Endothelial cell (in vitro differentiated cells): ENCODE data around the gene PKIB. TPM values are rescaled to one million over a fixed set of nuclear protein-coding genes. Genes with fewer than 3 reads are reported as not detected.

Experiments used
- DNase-seq: peaks from one replicate; pipeline ENCODE4 v3.0.0; 2021; ENCODE audit warnings: low spot score
- H3K27ac Mint-ChIP-seq: one replicate; pipeline ENCODE4 v1.8.0; 2021; ENCODE audit warnings: mixed read lengths, inconsistent platforms; ENCODE audit not compliant: unreplicated experiment
- H3K27me3 Mint-ChIP-seq: one replicate; pipeline ENCODE4 v1.8.0; 2021; ENCODE audit warnings: mild to moderate bottlenecking, moderate library complexity, mixed read lengths, inconsistent platforms; ENCODE audit not compliant: unreplicated experiment
- H3K36me3 Mint-ChIP-seq: one replicate; pipeline ENCODE4 v1.8.0; 2021; ENCODE audit warnings: mild to moderate bottlenecking, low read depth, mixed read lengths, inconsistent platforms; ENCODE audit not compliant: unreplicated experiment
- H3K4me1 Mint-ChIP-seq: one replicate; pipeline ENCODE4 v1.8.0; 2021; ENCODE audit warnings: mild to moderate bottlenecking, mixed read lengths, inconsistent platforms; ENCODE audit not compliant: unreplicated experiment
- H3K4me3 Mint-ChIP-seq: one replicate; pipeline ENCODE4 v1.8.0; 2021; ENCODE audit warnings: mild to moderate bottlenecking, mixed read lengths, inconsistent platforms; ENCODE audit not compliant: unreplicated experiment
- H3K9me3 Mint-ChIP-seq: one replicate; pipeline ENCODE4 v1.8.0; 2021; ENCODE audit warnings: mixed read lengths, inconsistent platforms; ENCODE audit not compliant: unreplicated experiment
- total RNA-seq: library from RNA; stranded (reverse); fragmentation: NEBNext Ultra II Directional; extraction: Animal tissue kit (Norgen Biotek cat#: 25700); gene quantifications from one replicate; pipeline ENCODE4 v1.2.1, GENCODE V29; 2021; ENCODE audit not compliant: unreplicated experiment
- TF ChIP-seq, protein P1 (sequence below): fragments of 200-600 bp; sonication (generic); IDR thresholded peaks from one replicate; pipeline ENCODE4 v1.5.0; 2021; ENCODE audit warnings: antibody characterized with exemption; ENCODE audit not compliant: unreplicated experiment

Gene PKIB
- total RNA-seq, 1 donor from 2014 or later = 38.5 TPM

GRCh38 chr6:122758927-122759334 is 148.7 kb downstream of the PKIB start:
- no peak for DNase-seq
- no peak overlapping the region for H3K27ac Mint-ChIP-seq
- TF ChIP-seq, protein P1, sequence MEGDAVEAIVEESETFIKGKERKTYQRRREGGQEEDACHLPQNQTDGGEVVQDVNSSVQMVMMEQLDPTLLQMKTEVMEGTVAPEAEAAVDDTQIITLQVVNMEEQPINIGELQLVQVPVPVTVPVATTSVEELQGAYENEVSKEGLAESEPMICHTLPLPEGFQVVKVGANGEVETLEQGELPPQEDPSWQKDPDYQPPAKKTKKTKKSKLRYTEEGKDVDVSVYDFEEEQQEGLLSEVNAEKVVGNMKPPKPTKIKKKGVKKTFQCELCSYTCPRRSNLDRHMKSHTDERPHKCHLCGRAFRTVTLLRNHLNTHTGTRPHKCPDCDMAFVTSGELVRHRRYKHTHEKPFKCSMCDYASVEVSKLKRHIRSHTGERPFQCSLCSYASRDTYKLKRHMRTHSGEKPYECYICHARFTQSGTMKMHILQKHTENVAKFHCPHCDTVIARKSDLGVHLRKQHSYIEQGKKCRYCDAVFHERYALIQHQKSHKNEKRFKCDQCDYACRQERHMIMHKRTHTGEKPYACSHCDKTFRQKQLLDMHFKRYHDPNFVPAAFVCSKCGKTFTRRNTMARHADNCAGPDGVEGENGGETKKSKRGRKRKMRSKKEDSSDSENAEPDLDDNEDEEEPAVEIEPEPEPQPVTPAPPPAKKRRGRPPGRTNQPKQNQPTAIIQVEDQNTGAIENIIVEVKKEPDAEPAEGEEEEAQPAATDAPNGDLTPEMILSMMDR = no peak
- H3K9me3 Mint-ChIP-seq = no peaks in the 10 kb centered on the region
- peaks cover 3% of the 10 kb centered on the region for H3K27me3 Mint-ChIP-seq
- peaks cover 6% of the 10 kb centered on the region for H3K4me1 Mint-ChIP-seq
- no peaks in the 10 kb centered on the region for H3K36me3 Mint-ChIP-seq
- H3K4me3 Mint-ChIP-seq = no peak overlapping the region

DNA sequence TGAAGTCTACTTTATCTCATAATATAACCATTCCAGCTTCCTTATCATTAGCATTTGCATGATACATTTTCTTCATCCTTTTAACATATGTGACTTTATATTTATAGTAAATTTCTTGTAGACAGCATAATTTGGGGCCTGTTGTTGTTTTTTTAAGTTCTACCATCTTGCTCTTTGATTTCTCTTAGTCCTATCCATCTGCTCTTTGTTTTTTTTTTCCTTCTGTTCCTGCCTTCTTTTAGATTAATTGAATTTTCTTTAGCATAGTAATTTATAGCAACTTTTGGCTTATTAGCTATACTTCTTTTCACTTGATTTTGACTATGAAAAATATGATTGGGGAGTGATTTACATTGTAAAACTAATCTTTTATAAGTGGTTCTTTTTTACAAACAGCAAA is 150.1 kb downstream of the PKIB start:
- DNase-seq = no peak
- TF ChIP-seq, protein P1 = no peak
- Mint-ChIP-seq H3K36me3 (no peaks in the 10 kb centered on the region), H3K27me3 (no peaks in the 10 kb centered on the region), H3K4me3 (no peak overlapping the region), H3K4me1 (no peaks in the 10 kb centered on the region), H3K9me3 (no peaks in the 10 kb centered on the region), H3K27ac (no peak overlapping the region)

- DNase-seq = no peak
- TF ChIP-seq, protein P1 = no peak
- no peaks in the 10 kb centered on the region for H3K27me3 Mint-ChIP-seq
- H3K36me3 Mint-ChIP-seq = no peaks in the 10 kb centered on the region
- no peak overlapping the region for H3K27ac Mint-ChIP-seq
- no peak overlapping the region for H3K4me3 Mint-ChIP-seq
- H3K9me3 Mint-ChIP-seq = no peaks in the 10 kb centered on the region
- H3K4me1 Mint-ChIP-seq = no peaks in the 10 kb centered on the region
These were observed 156.1 kb downstream of the PKIB start for GRCh38 chr6:122766256-122766655.

DNA sequence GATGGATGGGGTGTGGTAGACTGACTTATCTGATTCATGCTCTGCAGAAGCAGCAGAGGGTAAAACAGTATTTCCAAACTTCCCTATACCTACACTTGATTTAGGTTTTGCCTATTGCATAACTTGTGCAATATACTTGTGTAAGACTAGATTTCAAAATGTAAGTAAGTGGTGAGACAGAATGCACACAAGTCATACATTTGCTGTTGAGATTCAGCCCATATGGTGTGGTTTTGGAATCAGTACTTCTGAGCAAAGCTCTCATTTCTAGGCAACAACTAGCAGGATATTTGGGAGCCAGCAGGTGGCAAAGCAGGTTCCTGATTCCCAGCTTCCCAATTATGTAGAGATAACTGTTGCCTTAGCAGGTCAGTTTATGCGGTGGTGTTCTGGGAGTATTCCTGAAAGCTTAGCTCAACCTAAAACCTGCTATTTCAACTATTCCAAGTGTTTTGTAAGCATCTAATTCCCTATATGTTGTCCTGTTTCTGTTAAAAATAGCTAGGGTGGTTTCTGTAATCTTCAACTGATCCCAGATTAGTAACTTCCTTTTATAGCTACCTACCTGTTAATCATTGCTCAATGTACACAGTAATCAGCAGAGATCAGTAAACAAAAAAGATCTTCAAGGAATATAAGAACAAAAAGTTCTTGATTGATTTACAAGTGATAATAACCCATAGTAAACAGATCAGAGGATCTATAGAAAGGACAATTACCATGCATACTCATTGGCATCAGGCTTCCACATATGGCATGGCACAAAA is 160.8 kb downstream of the PKIB start:
- Mint-ChIP-seq H3K27me3 (no peaks in the 10 kb centered on the region), H3K4me1 (no peaks in the 10 kb centered on the region), H3K36me3 (no peaks in the 10 kb centered on the region), H3K9me3 (no peaks in the 10 kb centered on the region), H3K27ac (no peak overlapping the region), H3K4me3 (no peak overlapping the region)
- TF ChIP-seq, protein P1 = no peak
- DNase-seq = no peak

GRCh38 chr6:122772724-122773415 is 162.7 kb downstream of the PKIB start:
- DNase-seq = no peak
- H3K27ac Mint-ChIP-seq = no peak overlapping the region
- H3K4me1 Mint-ChIP-seq = no peaks in the 10 kb centered on the region
- TF ChIP-seq, protein P1 = no peak
- H3K27me3 Mint-ChIP-seq = no peaks in the 10 kb centered on the region
- H3K9me3 Mint-ChIP-seq = no peaks in the 10 kb centered on the region
- no peak overlapping the region for H3K4me3 Mint-ChIP-seq
- H3K36me3 Mint-ChIP-seq = no peaks in the 10 kb centered on the region
